Kidney epithelial cell (primary cell): ENCODE data around the gene PKD2L1. TPM values are rescaled to one million over a fixed set of nuclear protein-coding genes. Genes with fewer than 3 reads are reported as not detected.

Source experiments
- DNase-seq: peaks from one replicate; pipeline ENCODE4 v3.0.0-alpha.2; 2010; ENCODE audit warnings: low read depth
- H3K27me3 ChIP-seq: 2 replicates; pipeline ENCODE4 v1.6.0; 2011; ENCODE audit warnings: low read length; ENCODE audit not compliant: control insufficient read depth, insufficient read depth
- H3K36me3 ChIP-seq: 2 replicates; pipeline ENCODE4 v1.5.1; 2011; ENCODE audit warnings: low read length; ENCODE audit not compliant: control insufficient read depth, insufficient read depth
- H3K4me3 ChIP-seq: 2 replicates; pipeline ENCODE4 v1.5.1; 2011; ENCODE audit warnings: low read depth, mild to moderate bottlenecking, control low read depth, low read length
- CTCF ChIP-seq: IDR thresholded peaks from 2 replicates; pipeline ENCODE4 v1.5.1; 2011; ENCODE audit warnings: mild to moderate bottlenecking, moderate library complexity, low read length, control low read depth, inconsistent platforms; ENCODE audit not compliant: insufficient read depth, poor library complexity, severe bottlenecking
- total RNA-seq: library from RNA; depleted of rRNA; stranded (reverse); fragments of >200 nt; gene quantifications from 2 replicates; pipeline ENCODE4 v1.2.3, GENCODE V29; 2015

The PKD2L1 gene
- total RNA-seq, 1 donor from 2014 or later, result not detected

GRCh38 chr10:100357059-100357858, 27.2 kb upstream of the PKD2L1 start:
- Histone ChIP-seq H3K27me3 (no peaks in the 10 kb centered on the region), H3K36me3 (peaks cover 1% of the 10 kb centered on the region), H3K4me3 (no peak overlapping the region)
- DNase-seq, result no peak
- no peak for TF ChIP-seq CTCF

- no peaks in the 10 kb centered on the region for H3K27me3 ChIP-seq
- DNase-seq, result no peak
- no peak overlapping the region for H3K4me3 ChIP-seq
- TF ChIP-seq CTCF, result no peak
- H3K36me3 ChIP-seq, result peaks cover 1% of the 10 kb centered on the region
These were observed 26.3 kb upstream of the PKD2L1 start for GRCh38 chr10:100356067-100357017.

GRCh38 chr10:100355086-100355485, 25.1 kb upstream of the PKD2L1 start:
- H3K4me3 ChIP-seq, result no peak overlapping the region
- H3K36me3 ChIP-seq, result peaks cover 1% of the 10 kb centered on the region
- H3K27me3 ChIP-seq, result no peaks in the 10 kb centered on the region
- no peak for TF ChIP-seq CTCF
- no peak for DNase-seq

GRCh38 chr10:100353770-100354485, 23.9 kb upstream of the PKD2L1 start:
- DNase-seq, result no peak
- H3K36me3 ChIP-seq, result peaks cover 3% of the 10 kb centered on the region

GRCh38 chr10:100350914-100351485, 21.0 kb upstream of the PKD2L1 start:
- H3K4me3 ChIP-seq, result no peak overlapping the region
- H3K27me3 ChIP-seq, result no peaks in the 10 kb centered on the region
- no peak for TF ChIP-seq CTCF
- no peak for DNase-seq
- H3K36me3 ChIP-seq, result peaks cover 5% of the 10 kb centered on the region

More at GRCh38 chr10:100353770-100354485, 23.9 kb upstream of the PKD2L1 start:
- TF ChIP-seq CTCF, result no peak
- Histone ChIP-seq H3K27me3 (no peaks in the 10 kb centered on the region), H3K4me3 (no peak overlapping the region)
